ENCODE data around the gene SLC4A8.

Gene SLC4A8

DNA sequence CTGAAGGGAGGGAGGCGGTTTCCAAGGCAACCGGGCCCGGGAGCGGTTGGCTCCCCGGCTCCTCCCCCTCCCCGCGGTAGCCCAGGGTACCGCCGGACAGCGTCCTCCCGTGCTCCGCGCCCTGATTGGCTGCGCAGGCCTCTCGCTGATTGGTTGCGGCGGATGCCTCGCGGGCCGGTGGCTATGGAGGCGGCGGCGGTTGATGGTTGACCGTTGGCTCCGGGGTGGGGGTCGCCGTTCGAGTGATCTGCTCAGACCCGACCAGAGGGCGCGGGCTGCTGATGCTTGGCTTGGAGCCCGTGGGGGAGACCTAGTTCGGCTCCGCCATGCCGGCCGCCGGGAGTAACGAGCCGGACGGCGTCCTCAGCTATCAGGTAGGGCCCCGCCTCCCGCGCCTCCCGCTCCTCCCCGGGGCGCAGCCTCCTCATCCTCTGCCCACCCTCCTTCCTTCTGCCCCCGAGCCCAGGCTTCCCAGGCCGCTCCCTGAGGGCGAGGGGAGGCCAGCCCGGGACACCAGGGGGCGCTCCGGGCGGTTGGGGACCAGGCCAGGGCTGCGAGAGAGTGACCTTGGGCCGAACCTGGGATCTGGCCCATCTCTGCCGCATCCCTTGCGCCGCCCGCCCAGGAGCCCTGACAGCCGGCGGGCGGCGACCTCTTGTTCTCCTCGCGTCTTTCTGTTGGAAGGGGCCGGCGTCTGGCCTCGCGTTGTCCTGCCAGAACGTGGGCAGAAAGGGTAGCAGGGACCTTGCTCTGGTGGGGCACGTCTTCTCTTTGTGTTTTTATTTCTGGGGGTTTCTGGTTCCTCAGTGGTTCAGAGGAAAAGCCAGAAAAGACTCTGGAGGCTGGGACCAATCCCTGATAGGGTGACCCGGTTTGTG, at the start of gene SLC4A8:
Gene SLC4A8, plus strand, starts transcription at position 170 of the 878 bp plus-strand sequence. Its CDS starts 157 bp downstream, at position 327.
- peak; percentile 99 for DNase-seq

GRCh38 chr12:51374856-51375255, 49.8 kb upstream of the SLC4A8 start:
- DNase-seq: no peak

- DNase-seq: no peak
Observed at GRCh38 chr12:51377099-51377984, 47.3 kb upstream of the SLC4A8 start.

GRCh38 chr12:51378749-51379148, 45.9 kb upstream of the SLC4A8 start:
- DNase-seq: no peak

GRCh38 chr12:51379571-51379970, 45.1 kb upstream of the SLC4A8 start:
- DNase-seq: no peak

GRCh38 chr12:51381226-51382079, 43.2 kb upstream of the SLC4A8 start:
- no peak for DNase-seq

DNA sequence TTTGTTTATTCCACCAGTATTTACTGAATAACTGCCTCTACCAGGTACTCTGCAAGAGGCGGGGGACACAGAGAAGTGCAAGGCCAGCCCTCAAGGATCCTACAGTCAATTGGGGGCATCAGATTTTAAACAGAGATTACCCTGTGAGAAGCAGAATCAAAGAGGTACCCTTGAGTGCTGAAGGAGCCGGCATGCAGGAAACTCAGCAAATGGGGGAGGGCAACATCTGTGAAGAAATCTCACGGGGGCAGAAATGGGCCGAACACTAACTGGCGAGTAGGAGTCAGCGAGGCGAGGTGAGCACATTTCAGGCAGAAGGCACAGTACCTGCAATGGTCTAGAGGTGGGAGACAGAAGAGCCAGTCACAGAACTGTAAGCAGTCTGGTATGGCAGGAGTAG, 42.5 kb upstream of the SLC4A8 start:
- DNase-seq: no peak

- no peak for DNase-seq
Observed at GRCh38 chr12:51383269-51383905, 41.2 kb upstream of the SLC4A8 start.

DNA sequence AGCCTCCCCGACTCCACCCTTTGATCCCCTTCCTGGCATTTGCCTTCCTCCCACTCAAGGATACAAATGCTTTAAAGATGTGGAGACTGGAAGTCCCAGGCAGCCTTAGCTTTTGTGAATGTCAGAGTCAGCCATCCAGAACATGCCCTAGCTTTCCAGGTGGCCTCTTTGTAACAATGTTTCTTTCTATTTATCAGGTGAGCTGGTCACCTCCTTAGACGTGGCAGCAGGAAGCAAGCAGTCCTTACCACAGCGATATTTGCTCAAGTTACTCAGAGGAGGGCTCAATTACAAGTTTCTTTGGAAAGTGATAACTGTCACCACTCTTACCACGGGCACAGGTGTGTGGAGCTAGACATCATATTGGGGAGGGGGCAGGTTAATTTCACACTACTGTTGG, 38.3 kb upstream of the SLC4A8 start:
- DNase-seq: no peak

DNA sequence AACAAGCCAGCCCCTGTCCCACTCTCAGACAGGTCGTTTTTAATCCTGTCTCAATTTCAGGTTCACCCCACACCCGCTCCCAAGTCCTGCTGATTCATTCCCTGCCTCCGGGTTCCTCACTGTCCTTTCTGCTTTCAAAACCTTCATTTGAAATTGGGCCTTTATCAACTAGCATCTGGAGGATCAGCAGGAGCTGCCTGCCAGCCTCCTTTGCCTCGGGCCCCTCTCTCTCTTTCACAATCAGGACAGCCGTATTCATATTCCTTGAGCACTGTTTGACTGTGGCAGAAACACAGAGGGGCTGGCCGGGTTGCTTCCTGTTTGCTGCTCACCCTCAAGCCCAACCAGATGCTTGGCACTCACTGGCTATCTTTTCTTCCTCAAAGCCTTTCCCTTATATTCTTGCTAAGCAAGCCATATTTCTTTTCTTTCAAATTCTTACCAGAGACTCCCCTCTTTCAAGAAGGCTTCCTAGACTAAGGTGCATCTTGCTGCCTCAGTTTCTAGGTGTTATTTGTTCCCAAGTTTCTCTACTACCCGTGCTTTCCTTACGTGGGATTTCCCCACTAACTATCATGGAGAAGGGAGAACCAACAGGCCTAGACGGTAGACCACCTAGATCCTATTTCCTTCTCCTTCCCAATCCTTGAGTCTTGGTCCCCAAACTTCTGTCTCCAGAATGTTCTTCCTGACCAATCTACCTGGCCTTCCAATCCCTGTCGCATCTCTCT, 36.4 kb upstream of the SLC4A8 start:
- no peak for DNase-seq

DNA sequence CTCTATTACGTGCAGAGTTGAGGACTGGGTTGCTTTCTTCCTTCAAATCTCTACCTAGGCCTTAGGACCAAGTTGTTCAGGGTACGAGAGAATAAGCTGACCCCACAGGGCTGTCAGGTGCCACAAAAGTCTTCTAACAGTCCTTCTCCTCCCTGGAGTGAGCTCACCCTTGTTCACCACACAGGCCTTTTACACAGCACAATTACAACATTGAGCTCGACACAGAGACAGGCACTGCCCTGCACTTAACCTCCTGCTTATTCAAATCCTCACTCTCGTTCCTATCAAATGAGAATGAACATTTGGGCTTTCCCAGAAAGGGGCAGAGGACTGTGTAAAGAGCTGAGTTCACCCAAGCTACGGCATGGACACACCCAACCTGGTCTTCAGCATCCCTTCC, 35.8 kb upstream of the SLC4A8 start:
- no peak for DNase-seq

DNA sequence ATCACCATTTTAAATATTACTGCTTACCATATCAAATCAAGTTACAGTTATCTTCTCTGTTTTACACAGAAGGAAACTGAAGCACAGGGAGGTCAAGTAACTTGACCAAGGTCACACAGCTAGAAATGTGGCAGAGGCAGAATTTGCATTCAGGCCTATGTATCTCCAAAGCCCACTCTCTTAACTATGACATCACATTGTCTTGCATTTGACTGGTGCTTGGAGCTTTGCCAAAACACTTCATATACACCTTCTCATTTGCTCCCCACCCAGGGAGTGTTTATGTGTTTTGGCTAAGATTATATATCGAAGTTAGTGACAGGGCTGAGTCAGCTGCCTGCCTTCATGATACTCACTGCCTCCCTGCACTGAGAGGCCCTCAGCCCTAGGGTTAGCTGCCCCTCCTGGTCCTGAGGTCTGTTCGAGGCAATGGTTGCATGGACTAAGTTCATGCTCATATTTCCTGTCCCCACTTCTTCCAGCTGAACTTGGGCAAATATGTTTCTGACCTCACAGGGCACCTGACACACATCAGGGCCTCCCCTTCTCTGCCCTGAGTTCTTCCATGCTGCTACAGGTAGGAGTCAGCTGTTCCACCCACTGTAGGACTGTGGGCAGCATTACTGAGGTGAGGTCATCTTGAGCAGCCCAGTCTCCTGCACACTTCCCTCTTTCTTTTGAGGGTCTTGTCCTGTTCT, 35.2 kb upstream of the SLC4A8 start:
- no peak for DNase-seq

GRCh38 chr12:51390457-51390856, 34.2 kb upstream of the SLC4A8 start:
- DNase-seq: peak; percentile 20

DNA sequence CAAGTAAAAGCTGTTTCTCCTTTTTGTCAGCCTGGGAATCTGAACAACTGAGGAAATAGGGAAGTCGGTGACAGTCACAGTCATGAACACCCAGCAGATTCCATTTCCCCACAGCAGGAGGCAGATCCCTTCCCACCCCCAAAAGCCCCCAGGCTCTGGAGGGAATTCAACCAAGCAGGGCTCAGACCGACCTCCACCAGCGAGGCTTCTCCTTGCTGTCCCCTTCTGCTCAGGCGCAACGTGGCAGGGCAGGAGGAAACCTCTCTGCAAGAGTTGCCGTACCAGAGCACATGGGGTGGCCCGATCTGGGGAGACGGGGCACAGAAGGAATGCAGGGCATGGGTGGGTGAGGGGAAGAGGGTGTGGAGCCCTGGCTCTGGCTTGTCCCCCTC, 33.7 kb upstream of the SLC4A8 start:
- peak; percentile 65 for DNase-seq

- peak; percentile 72 for DNase-seq
Observed at GRCh38 chr12:51391283-51392123, 33.1 kb upstream of the SLC4A8 start, which contains the start of gene GALNT6. GALNT6 (minus strand) TSS chr12:51391406; CDS start chr12:51379781, 11,625 bp downstream.

GRCh38 chr12:51392556-51393237, 31.9 kb upstream of the SLC4A8 start:
- peak; percentile 52 for DNase-seq

DNA sequence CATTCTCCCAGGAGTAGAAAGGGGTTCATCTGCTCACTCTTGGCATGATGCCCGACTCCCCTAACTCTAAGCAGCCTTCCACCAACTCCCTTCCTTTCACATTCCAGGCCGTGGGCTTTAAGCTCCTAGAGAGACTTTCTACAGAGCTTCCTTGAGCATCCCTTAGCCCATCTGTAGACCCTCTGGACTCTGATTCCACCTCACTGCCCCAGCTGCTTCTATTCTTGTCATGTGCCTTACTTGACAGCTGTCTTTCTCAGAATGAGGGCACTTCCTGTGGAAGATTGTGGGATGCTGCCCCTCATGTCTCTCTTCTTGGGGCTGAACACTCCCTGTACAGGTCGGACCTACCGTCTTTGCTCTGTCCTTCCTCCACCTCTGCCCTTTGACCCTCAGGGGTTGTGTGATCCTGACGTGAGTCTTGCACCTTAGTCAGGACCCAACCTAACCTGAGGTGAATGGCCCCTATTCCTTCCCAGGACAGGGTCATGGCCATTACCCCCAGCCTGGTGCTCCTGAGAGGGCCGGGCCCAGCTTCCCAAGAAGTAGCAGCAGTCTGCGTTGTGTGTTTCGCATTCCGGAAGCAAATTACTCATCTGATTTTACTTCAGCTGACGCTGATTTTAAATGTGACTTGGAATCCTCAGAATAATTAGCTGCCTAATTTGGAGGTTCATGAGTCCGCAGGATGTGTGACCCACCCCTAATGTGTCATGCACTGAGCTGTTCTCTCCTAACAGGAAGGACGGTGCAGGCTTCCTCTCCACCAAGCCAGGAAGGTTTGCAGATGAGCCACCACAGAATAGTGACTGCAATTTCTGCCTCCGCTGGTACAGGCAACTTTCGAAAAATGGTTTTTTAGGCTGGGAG, 30.7 kb upstream of the SLC4A8 start:
- DNase-seq: no peak
